Measurements from ENCODE around the gene SPTLC2.

DNA sequence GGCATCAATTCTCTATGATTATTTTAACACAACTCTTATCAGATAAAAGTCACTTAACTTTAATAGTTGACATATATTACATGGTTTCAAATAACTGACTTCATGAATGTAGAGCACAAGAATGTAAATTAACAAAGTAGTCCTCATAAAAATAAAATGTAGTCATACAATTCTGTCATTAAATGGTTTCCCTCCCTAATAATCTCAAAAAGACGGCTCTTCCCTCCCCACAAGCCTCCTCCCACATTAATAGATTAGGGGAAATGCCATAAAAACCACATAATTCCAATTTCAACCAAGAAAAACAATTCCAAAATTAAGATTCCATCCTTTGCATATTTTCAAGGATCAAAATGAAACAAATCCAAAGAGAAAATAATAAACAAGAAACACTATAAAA is 36.7 kb downstream of the SPTLC2 start:
- TF ChIP-seq EZH2phosphoT487 (IDR thresholded peaks at IDR 0.05; ENCODE audit: low read length) = no peak
- TF ChIP-seq, protein P1, sequence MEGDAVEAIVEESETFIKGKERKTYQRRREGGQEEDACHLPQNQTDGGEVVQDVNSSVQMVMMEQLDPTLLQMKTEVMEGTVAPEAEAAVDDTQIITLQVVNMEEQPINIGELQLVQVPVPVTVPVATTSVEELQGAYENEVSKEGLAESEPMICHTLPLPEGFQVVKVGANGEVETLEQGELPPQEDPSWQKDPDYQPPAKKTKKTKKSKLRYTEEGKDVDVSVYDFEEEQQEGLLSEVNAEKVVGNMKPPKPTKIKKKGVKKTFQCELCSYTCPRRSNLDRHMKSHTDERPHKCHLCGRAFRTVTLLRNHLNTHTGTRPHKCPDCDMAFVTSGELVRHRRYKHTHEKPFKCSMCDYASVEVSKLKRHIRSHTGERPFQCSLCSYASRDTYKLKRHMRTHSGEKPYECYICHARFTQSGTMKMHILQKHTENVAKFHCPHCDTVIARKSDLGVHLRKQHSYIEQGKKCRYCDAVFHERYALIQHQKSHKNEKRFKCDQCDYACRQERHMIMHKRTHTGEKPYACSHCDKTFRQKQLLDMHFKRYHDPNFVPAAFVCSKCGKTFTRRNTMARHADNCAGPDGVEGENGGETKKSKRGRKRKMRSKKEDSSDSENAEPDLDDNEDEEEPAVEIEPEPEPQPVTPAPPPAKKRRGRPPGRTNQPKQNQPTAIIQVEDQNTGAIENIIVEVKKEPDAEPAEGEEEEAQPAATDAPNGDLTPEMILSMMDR (IDR thresholded peaks at IDR 0.05; ENCODE audit: low read length) = no peak
